CD4-positive, alpha-beta memory T cell (primary cell): Measurements from ENCODE around the gene CCL24. TPM values are rescaled to one million over a fixed set of nuclear protein-coding genes. Genes with fewer than 3 reads are reported as not detected.
"Not testable (repeated sequence)": the region's sequence is repeated elsewhere in the genome, so short reads cannot be mapped to it uniquely, and the experiment has no call there.

ENCODE experiments used
- CTCF ChIA-PET: fragments of 350-600 bp; sonication (Branson Sonifier 250); formaldehyde crosslinking; loops from one replicate; lab custom pipeline; 2021; ENCODE audit warnings: inconsistent platforms; ENCODE audit not compliant: partially characterized antibody; lab: Charles Lee
- POLR2A ChIA-PET: fragments of 350-600 bp; sonication (Branson Sonifier 250); formaldehyde crosslinking; loops from one replicate; lab custom pipeline; 2021; ENCODE audit not compliant: partially characterized antibody; lab: Charles Lee
- DNase-seq, 5 donors: peaks; one replicate each; pipeline versions ENCODE4 v3.0.0 to v3.0.0-alpha.2; 2020 to 2022; ENCODE audit warnings: mixed read lengths in 1 of 5
- H3K27ac ChIP-seq: one replicate; pipeline ENCODE4 v1.7.0; 2013; ENCODE audit warnings: low read depth, low read length
- H3K27me3 ChIP-seq: 2 replicates; pipeline ENCODE4 v1.7.0; 2013; ENCODE audit warnings: mild to moderate bottlenecking, low read length, moderate library complexity; ENCODE audit not compliant: insufficient read depth
- H3K36me3 ChIP-seq: 2 replicates; pipeline ENCODE4 v1.7.0; 2013; ENCODE audit warnings: mild to moderate bottlenecking, low read length, moderate library complexity; ENCODE audit not compliant: insufficient read depth
- H3K4me1 ChIP-seq: 2 replicates; pipeline ENCODE4 v1.7.0; 2013; ENCODE audit warnings: mild to moderate bottlenecking, low read length, moderate library complexity; ENCODE audit not compliant: insufficient read depth
- H3K4me3 ChIP-seq, 2 donors: one replicate each; pipeline ENCODE4 v1.7.0; 2013; ENCODE audit warnings: low read length in 2 of 2, mild to moderate bottlenecking in 1 of 2
- H3K9me3 ChIP-seq, 2 donors: one replicate each; pipeline ENCODE4 v1.7.0; 2013; ENCODE audit warnings: low read length in 2 of 2, control low read depth in 1 of 2; ENCODE audit not compliant: control insufficient read depth in 1 of 2
- H3K27ac Mint-ChIP-seq, 7 donors: one replicate each; pipeline ENCODE4 v1.8.0; 2020 to 2021; ENCODE audit warnings: mixed read lengths in 7 of 7, mild to moderate bottlenecking in 6 of 7, inconsistent platforms in 3 of 7, moderate library complexity in 3 of 7
- H3K27me3 Mint-ChIP-seq, 2 donors: one replicate each; pipeline ENCODE4 v1.8.0; 2020 to 2021; ENCODE audit warnings: mixed read lengths in 2 of 2
- H3K36me3 Mint-ChIP-seq, 2 donors: one replicate each; pipeline ENCODE4 v1.8.0; 2020 to 2021; ENCODE audit warnings: mixed read lengths in 2 of 2, inconsistent platforms in 1 of 2, mild to moderate bottlenecking in 1 of 2
- H3K4me1 Mint-ChIP-seq, 4 donors: one replicate each; pipeline ENCODE4 v1.8.0; 2020 to 2021; ENCODE audit warnings: mixed read lengths in 4 of 4, mild to moderate bottlenecking in 1 of 4
- H3K4me3 Mint-ChIP-seq, 8 donors: one replicate each; pipeline ENCODE4 v1.8.0; 2020 to 2021; ENCODE audit warnings: mixed read lengths in 8 of 8, mild to moderate bottlenecking in 7 of 8, moderate library complexity in 6 of 8, inconsistent platforms in 3 of 8
- H3K9me3 Mint-ChIP-seq, 8 donors: one replicate each; pipeline ENCODE4 v1.8.0; 2020 to 2021; ENCODE audit warnings: mixed read lengths in 8 of 8, mild to moderate bottlenecking in 5 of 8, inconsistent platforms in 3 of 8, moderate library complexity in 1 of 8
- intact Hi-C: fragments of 100-400 bp; cut with micrococcal nuclease; formaldehyde crosslinking; loops from one replicate; pipeline ENCODE4 v1.15.1; 2023
- polyA plus RNA-seq, 2 donors: library from polyadenylated mRNA; unstranded; fragments of 300-500 nt; fragmentation: Illumina TruSeq; gene quantifications; one replicate each; pipeline ENCODE4 v1.2.3, GENCODE V29; 2021
- total RNA-seq, 2 experiments: library from RNA; stranded (reverse); gene quantifications; one replicate each; pipeline ENCODE4 v1.2.3, GENCODE V29; 2021

The CCL24 gene
- total and polyA plus RNA-seq, 4 experiments from 2014 or later, result not detected

DNA sequence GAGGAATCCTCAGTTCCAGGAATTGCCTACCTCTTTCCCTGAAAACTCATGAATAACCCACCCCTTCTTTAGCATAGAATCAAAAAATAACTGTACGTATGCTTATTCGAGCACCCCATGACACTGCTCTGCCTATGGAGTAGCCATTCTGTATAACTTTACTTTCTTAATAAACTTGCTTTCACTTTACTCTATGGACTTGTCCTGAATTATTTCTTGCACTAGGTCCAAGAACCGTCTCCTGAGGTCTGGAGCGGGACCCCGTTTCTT, 11.1 kb downstream of the CCL24 start:
- CTCF ChIA-PET, result no interaction called here
- H3K4me3 ChIP-seq, result no peak overlapping the region
- H3K27me3 ChIP-seq, result no peaks in the 10 kb centered on the region
- H3K27ac ChIP-seq, result no peak overlapping the region
- Mint-ChIP-seq H3K9me3 (peaks cover 0 to 16% (median 12%) of the 10 kb centered on the region in 8 donors), H3K4me1 (no peaks in the 10 kb centered on the region), H3K27me3 (peaks cover 3 to 5% of the 10 kb centered on the region in 2 donors), H3K27ac (no peak overlapping the region), H3K4me3 (no peak overlapping the region), H3K36me3 (peaks cover 0 to 3% of the 10 kb centered on the region in 2 donors)
- POLR2A ChIA-PET, result no interaction called here
- H3K9me3 ChIP-seq, result peaks cover 0 to 10% of the 10 kb centered on the region in 2 donors
- no peaks in the 10 kb centered on the region for H3K36me3 ChIP-seq
- intact Hi-C loops, result no loop called here
- H3K4me1 ChIP-seq, result no peaks in the 10 kb centered on the region
- no peak for DNase-seq

DNA sequence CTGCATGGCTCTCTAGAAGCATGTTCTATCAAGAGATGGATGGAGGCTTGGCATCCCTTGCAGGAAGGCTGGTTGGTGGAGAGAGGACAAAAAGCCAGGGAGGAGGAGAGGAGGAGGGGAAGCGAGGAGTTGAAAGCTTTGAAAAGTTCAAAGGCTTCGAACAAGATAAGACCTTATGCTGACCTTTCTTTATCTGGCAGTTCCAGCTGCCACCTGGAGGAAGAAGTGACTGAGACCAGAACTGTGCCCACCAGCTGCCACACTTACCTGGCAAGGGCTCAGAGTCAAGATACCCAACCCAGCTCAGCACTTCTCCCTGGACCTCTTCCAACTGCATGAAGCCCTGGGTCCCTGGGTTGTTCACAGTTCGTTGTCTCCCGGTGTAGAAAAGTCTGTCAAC, 14.8 kb downstream of the CCL24 start:
- Histone ChIP-seq H3K36me3 (no peaks in the 10 kb centered on the region), H3K27ac (no peak overlapping the region), H3K4me1 (no peaks in the 10 kb centered on the region), H3K9me3 (no peaks in the 10 kb centered on the region), H3K4me3 (no peak overlapping the region), H3K27me3 (no peaks in the 10 kb centered on the region)
- Mint-ChIP-seq H3K9me3 (no peaks in the 10 kb centered on the region), H3K27ac (no peak overlapping the region), H3K27me3 (peaks cover 5 to 8% of the 10 kb centered on the region in 2 donors), H3K36me3 (no peaks in the 10 kb centered on the region), H3K4me3 (no peak overlapping the region), H3K4me1 (no peaks in the 10 kb centered on the region)
- ChIA-PET POLR2A (no interaction called here), CTCF (no interaction called here)
- intact Hi-C loops, result no loop called here
- DNase-seq, result no peak

DNA sequence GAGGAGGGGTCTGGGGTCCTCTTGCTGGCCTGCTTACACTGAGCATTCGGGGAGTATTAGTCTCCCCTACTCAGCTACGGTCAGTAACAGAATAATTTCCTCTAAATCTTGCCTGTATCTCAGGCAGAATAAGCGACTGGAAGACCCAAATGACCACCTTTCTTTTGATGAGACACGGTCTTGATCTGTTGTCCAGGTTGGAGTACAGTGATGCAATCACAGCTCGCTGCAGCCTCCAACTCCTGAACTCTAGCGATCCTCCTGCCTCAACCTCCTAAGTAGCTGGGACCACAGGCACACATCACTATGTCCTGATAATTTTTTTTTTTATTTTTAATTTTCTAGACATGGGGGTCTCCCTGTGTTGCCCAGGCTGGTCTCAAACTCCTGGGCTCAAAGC, 17.2 kb downstream of the CCL24 start:
- no peaks in the 10 kb centered on the region for H3K4me1 Mint-ChIP-seq
- Histone ChIP-seq H3K36me3 (no peaks in the 10 kb centered on the region), H3K27me3 (no peaks in the 10 kb centered on the region), H3K4me3 (no peak overlapping the region), H3K27ac (no peak overlapping the region), H3K9me3 (no peaks in the 10 kb centered on the region), H3K4me1 (no peaks in the 10 kb centered on the region)
- POLR2A ChIA-PET, result no interaction called here
- peaks cover 5 to 8% of the 10 kb centered on the region in 2 donors for H3K27me3 Mint-ChIP-seq
- H3K27ac Mint-ChIP-seq, result no peak overlapping the region
- H3K36me3 Mint-ChIP-seq, result no peaks in the 10 kb centered on the region
- DNase-seq, result no peak
- CTCF ChIA-PET, result no interaction called here
- H3K4me3 Mint-ChIP-seq, result no peak overlapping the region
- intact Hi-C loops, result no loop called here
- H3K9me3 Mint-ChIP-seq, result no peaks in the 10 kb centered on the region

DNA sequence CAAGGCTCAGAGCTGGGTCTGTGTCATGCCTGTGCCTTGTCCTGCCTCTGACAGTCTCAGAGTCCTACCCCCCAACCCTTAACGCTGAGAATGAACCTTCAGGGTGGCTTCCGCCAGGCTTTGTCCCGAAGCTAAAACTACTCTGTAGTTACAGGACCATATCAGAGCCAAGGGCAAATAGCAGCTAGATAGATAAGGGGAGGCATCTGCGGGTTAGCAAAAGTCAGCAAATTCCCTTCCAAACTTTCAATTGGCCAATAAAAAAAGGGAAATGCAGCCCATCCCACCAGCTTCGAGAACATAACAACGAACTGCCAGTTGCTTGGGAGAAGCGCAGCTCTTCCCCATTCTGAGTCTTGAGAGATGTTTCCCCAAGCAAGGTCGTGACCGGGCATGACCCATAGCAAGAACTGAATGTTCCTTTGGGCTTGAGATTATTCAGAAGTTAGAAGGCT, 17.7 kb downstream of the CCL24 start:
- DNase-seq, result no peak

DNA sequence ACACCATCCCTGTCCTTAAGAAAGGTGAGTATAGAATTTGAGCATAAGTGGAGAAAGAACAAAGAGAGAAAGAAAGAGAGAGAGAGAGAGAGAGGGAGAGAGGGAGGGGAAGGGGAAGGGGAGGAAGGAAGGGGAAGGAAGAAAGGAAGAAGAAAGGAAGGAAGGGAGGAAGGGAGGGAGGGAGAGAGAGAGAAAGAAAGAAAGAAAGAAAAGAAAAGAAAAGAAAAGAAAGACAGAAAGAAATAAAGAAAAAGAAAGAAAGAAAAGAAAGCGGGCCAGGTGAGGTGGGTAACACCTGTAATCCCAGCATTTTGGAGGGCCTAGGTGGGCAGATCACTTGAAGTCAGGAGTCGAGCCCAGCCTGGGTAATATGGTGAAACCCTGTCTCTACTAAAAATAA, 19.9 kb downstream of the CCL24 start:
- Histone ChIP-seq H3K36me3 (no peaks in the 10 kb centered on the region), H3K27me3 (no peaks in the 10 kb centered on the region), H3K27ac (no peak overlapping the region), H3K4me1 (no peaks in the 10 kb centered on the region), H3K9me3 (no peaks in the 10 kb centered on the region), H3K4me3 (no peak overlapping the region)
- intact Hi-C loops, result no loop called here
- H3K4me1 Mint-ChIP-seq, result no peaks in the 10 kb centered on the region
- H3K9me3 Mint-ChIP-seq, result no peaks in the 10 kb centered on the region
- ChIA-PET CTCF (no interaction called here), POLR2A (no interaction called here)
- no peaks in the 10 kb centered on the region for H3K36me3 Mint-ChIP-seq
- H3K4me3 Mint-ChIP-seq, result no peak overlapping the region
- H3K27ac Mint-ChIP-seq, result no peak overlapping the region
- peaks cover 3 to 8% of the 10 kb centered on the region in 2 donors for H3K27me3 Mint-ChIP-seq
- DNase-seq, result no peak

More for the DNA sequence above, 17.7 kb downstream of the CCL24 start:
- ChIA-PET POLR2A (no interaction called here), CTCF (no interaction called here)
- no peaks in the 10 kb centered on the region for H3K27me3 ChIP-seq
- no peaks in the 10 kb centered on the region for H3K36me3 ChIP-seq
- H3K4me1 ChIP-seq, result no peaks in the 10 kb centered on the region
- Mint-ChIP-seq H3K9me3 (no peaks in the 10 kb centered on the region), H3K4me3 (no peak overlapping the region), H3K36me3 (no peaks in the 10 kb centered on the region), H3K27ac (no peak overlapping the region), H3K27me3 (peaks cover 5 to 8% of the 10 kb centered on the region in 2 donors), H3K4me1 (no peaks in the 10 kb centered on the region)
- no peaks in the 10 kb centered on the region for H3K9me3 ChIP-seq
- H3K4me3 ChIP-seq, result no peak overlapping the region
- H3K27ac ChIP-seq, result no peak overlapping the region
- intact Hi-C loops, result no loop called here

DNA sequence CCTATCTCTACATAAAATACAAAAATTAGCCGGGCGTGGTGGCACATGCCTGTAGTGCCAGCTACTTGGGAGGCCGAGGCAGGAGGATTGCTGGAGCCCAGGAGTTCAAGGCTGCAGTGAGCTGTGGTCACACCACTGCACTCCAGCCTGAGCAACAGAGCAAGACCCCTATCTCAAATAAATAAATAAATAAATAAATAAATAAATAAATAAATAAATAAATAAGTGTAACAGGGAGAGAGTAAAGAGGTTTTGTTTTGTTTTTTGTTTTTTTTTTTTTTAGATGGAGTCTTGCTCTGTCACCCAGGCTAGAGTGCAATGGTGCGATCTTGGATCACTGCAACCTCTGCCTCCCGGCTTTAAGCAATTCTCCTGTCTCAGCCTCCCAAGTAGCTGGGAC, 21.0 kb downstream of the CCL24 start:
- H3K9me3 Mint-ChIP-seq, H3K27ac ChIP-seq, H3K4me1 ChIP-seq, H3K36me3 Mint-ChIP-seq, POLR2A ChIA-PET, H3K4me3 ChIP-seq, H3K27ac Mint-ChIP-seq, CTCF ChIA-PET, H3K4me1 Mint-ChIP-seq, intact Hi-C loops, H3K27me3 ChIP-seq, H3K27me3 Mint-ChIP-seq, H3K36me3 ChIP-seq, H3K9me3 ChIP-seq, H3K4me3 Mint-ChIP-seq, DNase-seq: not testable (repeated sequence)

DNA sequence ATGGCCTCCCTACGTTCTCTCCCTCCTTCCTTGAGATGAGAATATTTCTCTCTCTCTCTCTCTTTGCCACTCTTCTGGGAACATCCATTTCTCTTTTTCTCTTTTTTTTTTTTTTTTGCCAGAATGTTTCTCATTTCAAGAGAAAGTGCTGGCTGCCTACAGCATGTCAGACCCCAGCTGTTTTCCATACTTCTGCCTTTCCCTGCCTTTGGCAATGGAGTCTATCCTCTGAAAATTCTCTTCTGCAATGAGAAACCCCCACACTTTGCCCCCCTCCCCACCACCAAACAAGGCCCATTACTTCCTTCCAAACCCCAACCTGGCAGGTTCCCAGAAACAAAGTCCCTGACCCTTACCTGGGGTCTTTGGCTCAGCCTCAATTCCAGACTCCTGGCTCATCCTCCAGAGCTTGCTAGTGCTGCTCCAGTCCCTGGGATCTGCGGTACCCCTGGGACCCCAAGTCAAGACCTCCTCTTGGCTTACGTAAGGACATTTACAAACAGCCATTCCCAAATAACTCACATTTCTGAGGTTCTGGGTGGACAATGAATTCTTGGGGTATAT, 24.2 kb downstream of the CCL24 start:
- H3K4me1 ChIP-seq, result no peaks in the 10 kb centered on the region
- no peaks in the 10 kb centered on the region for H3K9me3 ChIP-seq
- Mint-ChIP-seq H3K4me3 (no peak overlapping the region), H3K27ac (no peak overlapping the region), H3K36me3 (no peaks in the 10 kb centered on the region), H3K9me3 (no peaks in the 10 kb centered on the region), H3K4me1 (no peaks in the 10 kb centered on the region), H3K27me3 (peaks cover 0 to 3% of the 10 kb centered on the region in 2 donors)
- H3K27me3 ChIP-seq, result no peaks in the 10 kb centered on the region
- no peak overlapping the region for H3K27ac ChIP-seq
- H3K36me3 ChIP-seq, result no peaks in the 10 kb centered on the region
- no peak overlapping the region for H3K4me3 ChIP-seq
- intact Hi-C loops, result no loop called here
- CTCF ChIA-PET, result no interaction called here
- POLR2A ChIA-PET, result no interaction called here
- DNase-seq, result no peak
